ENCODE data around the gene SUMF1. TPM values are rescaled to one million over a fixed set of nuclear protein-coding genes. Genes with fewer than 3 reads are reported as not detected.
A peak's percentile ranks its signal among the peaks of the same experiment; 100 is the strongest.

SUMF1 gene
- total RNA-seq, 1 experiment from 2014 or later = 79.1 TPM

DNA sequence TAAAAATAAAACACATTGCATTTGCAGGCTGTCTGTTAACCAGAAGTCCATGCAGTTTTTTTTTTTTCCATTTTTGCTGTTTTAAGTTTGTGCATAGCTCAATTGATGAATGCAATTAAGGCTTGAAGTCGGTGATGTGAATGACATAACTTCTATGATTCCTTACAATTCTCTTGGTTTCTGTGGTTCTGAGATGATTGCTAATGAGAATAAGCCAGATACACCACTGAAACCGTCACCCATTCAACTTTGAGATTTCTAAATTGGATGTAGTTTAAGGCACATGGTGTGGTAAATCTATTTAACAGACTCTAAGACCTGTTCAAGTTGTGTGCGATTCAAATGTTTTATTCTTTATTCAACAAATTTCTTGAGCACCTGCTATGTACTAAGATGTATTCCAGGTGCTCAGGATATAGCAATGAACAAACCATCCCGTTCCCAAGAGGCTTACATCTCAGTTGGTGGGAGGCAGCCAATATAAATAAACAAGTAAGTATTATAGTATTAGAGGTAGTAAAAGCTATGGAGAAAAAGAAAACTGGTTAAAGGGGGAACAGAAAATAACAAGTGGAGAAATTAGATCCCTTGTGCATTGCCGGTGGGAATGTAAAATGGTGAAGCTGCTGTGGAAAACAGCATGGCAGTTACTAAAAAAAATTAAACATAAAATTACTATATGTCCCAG lies 30.1 kb upstream of the SUMF1 start:
- POLR2A ChIA-PET (ENCODE audit: unreplicated experiment) = no interaction called here
- BruUV-seq (replicated peaks) = no TSS peak
- H3K4me2 ChIP-seq (ENCODE audit: low read length) = no peak overlapping the region
- H3K9me2 ChIP-seq (replicated peaks; ENCODE audit: low read length) = no peaks in the 10 kb centered on the region
- DNase-seq (no peak), ATAC-seq (no peak)
- H3K27me3 ChIP-seq (ENCODE audit: low read length) = no peaks in the 10 kb centered on the region
- no peak overlapping the region for H3K4me3 ChIP-seq (ENCODE audit: low read length)
- H3F3A ChIP-seq (ENCODE audit: low read length, unreplicated experiment) = no peaks in the 10 kb centered on the region
- H4K20me1 ChIP-seq (ENCODE audit: low read length) = peaks cover 9% of the 10 kb centered on the region; the same call in 1 of the 2 replicates
- TF ChIP-seq EZH2phosphoT487 (IDR thresholded peaks at IDR 0.05; ENCODE audit: borderline replicate concordance, low read length) (no peak), EZH2 (IDR thresholded peaks at IDR 0.05; ENCODE audit: low read length, unreplicated experiment) (no peak)
- TF ChIP-seq, protein P1, sequence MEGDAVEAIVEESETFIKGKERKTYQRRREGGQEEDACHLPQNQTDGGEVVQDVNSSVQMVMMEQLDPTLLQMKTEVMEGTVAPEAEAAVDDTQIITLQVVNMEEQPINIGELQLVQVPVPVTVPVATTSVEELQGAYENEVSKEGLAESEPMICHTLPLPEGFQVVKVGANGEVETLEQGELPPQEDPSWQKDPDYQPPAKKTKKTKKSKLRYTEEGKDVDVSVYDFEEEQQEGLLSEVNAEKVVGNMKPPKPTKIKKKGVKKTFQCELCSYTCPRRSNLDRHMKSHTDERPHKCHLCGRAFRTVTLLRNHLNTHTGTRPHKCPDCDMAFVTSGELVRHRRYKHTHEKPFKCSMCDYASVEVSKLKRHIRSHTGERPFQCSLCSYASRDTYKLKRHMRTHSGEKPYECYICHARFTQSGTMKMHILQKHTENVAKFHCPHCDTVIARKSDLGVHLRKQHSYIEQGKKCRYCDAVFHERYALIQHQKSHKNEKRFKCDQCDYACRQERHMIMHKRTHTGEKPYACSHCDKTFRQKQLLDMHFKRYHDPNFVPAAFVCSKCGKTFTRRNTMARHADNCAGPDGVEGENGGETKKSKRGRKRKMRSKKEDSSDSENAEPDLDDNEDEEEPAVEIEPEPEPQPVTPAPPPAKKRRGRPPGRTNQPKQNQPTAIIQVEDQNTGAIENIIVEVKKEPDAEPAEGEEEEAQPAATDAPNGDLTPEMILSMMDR (conservative IDR thresholded peaks at IDR 0.05; ENCODE audit: low read depth, low read length) = no peak
- H3K9ac ChIP-seq (ENCODE audit: low read length) = no peak overlapping the region
- intact Hi-C loops (cut with micrococcal nuclease) = no loop called here
- no peak overlapping the region for H2AFZ ChIP-seq (ENCODE audit: low read length)
- no peak overlapping the region for H3K27ac ChIP-seq (ENCODE audit: low read length)
- peaks cover 21% of the 10 kb centered on the region for H3K4me1 ChIP-seq (ENCODE audit: insufficient read depth, low read length)
- no peaks in the 10 kb centered on the region for H3K9me3 ChIP-seq (ENCODE audit: low read length)
- peaks cover 29% of the 10 kb centered on the region; the same call in 1 of the 2 replicates for H3K79me2 ChIP-seq (ENCODE audit: low read length)
- CTCF ChIA-PET = no interaction called here
- no peaks in the 10 kb centered on the region; the same call in 1 of the 2 replicates for H3K36me3 ChIP-seq (ENCODE audit: low read depth, low read length)

DNA sequence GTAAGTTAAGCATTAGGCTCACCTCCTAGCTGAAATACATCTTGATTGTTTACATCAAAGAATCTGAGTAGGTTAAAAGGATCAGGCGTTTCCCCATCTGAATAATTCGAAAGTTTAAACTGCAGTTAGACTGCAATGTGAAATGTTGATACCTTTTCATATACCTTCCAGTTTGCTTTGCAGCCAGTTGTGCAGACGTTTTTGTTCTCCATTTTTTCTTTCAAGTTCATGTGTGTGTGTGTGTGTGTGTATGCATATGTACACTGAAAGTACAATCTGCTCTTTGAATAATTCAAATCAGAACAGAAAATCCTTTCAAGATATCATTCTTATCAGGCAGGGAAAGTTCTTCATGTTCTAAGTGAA lies 29.0 kb upstream of the SUMF1 start:
- H3K27me3 ChIP-seq (ENCODE audit: low read length) = no peaks in the 10 kb centered on the region
- intact Hi-C loops (cut with micrococcal nuclease) = no loop called here
- ATAC-seq (no peak), DNase-seq (no peak)
- no TSS peak for BruUV-seq (replicated peaks)
- H4K20me1 ChIP-seq (ENCODE audit: low read length) = peaks cover 9% of the 10 kb centered on the region; the same call in 1 of the 2 replicates
- no peaks in the 10 kb centered on the region for H3K9me2 ChIP-seq (replicated peaks; ENCODE audit: low read length)
- H3K4me2 ChIP-seq (ENCODE audit: low read length) = peak overlapping the region; percentile 91
- CTCF ChIA-PET = no interaction called here
- no peak overlapping the region for H2AFZ ChIP-seq (ENCODE audit: low read length)
- peaks cover 29% of the 10 kb centered on the region; the same call in 1 of the 2 replicates for H3K79me2 ChIP-seq (ENCODE audit: low read length)
- H3K9ac ChIP-seq (ENCODE audit: low read length) = no peak overlapping the region
- H3K9me3 ChIP-seq (ENCODE audit: low read length) = no peaks in the 10 kb centered on the region
- POLR2A ChIA-PET (ENCODE audit: unreplicated experiment) = no interaction called here
- TF ChIP-seq, protein P1 (conservative IDR thresholded peaks at IDR 0.05; ENCODE audit: low read depth, low read length) = no peak
- TF ChIP-seq EZH2 (IDR thresholded peaks at IDR 0.05; ENCODE audit: low read length, unreplicated experiment) (no peak), EZH2phosphoT487 (IDR thresholded peaks at IDR 0.05; ENCODE audit: borderline replicate concordance, low read length) (no peak)
- H3F3A ChIP-seq (ENCODE audit: low read length, unreplicated experiment) = no peaks in the 10 kb centered on the region
- H3K4me3 ChIP-seq (ENCODE audit: low read length) = peak overlapping the region; percentile 80; the same call in 1 of the 2 replicates
- no peaks in the 10 kb centered on the region for H3K36me3 ChIP-seq (ENCODE audit: low read depth, low read length)
- peaks cover 29% of the 10 kb centered on the region for H3K4me1 ChIP-seq (ENCODE audit: insufficient read depth, low read length)
- H3K27ac ChIP-seq (ENCODE audit: low read length) = no peak overlapping the region

Measured in PC-3 (cell line).